GM12874 (cell line): Measurements from ENCODE around the gene GGT7.

Experiments used
- TF ChIP-seq, protein P1 (sequence below): IDR thresholded peaks from 2 replicates; pipeline ENCODE4 v1.5.1; 2011; ENCODE audit warnings: low read depth, mild to moderate bottlenecking, control low read depth, low read length, moderate library complexity; ENCODE audit not compliant: insufficient read depth

GGT7 gene

DNA sequence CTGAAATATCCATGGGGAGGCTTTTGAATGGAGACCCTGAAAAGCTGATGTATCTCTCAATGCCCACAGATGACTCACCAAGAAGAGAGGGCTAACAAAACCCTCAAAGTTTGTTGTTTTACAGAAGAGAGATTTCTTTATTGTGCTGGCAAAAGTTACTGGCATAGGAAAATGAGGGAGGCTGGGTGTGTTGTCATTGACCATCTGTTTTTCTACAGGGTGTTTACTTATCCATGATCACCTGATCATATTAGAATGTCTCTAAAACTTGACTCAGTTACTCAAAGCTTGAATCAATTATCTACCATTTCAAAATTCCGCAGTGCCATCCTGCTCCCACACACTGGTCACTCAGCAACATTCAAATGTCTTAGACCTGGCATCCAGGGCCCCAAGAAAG lies 57.0 kb downstream of the GGT7 start:
- TF ChIP-seq, protein P1, sequence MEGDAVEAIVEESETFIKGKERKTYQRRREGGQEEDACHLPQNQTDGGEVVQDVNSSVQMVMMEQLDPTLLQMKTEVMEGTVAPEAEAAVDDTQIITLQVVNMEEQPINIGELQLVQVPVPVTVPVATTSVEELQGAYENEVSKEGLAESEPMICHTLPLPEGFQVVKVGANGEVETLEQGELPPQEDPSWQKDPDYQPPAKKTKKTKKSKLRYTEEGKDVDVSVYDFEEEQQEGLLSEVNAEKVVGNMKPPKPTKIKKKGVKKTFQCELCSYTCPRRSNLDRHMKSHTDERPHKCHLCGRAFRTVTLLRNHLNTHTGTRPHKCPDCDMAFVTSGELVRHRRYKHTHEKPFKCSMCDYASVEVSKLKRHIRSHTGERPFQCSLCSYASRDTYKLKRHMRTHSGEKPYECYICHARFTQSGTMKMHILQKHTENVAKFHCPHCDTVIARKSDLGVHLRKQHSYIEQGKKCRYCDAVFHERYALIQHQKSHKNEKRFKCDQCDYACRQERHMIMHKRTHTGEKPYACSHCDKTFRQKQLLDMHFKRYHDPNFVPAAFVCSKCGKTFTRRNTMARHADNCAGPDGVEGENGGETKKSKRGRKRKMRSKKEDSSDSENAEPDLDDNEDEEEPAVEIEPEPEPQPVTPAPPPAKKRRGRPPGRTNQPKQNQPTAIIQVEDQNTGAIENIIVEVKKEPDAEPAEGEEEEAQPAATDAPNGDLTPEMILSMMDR = no peak

- TF ChIP-seq, protein P1 = no peak
These were observed 64.1 kb downstream of the GGT7 start for GRCh38 chr20:34808583-34808982.

GRCh38 chr20:34806255-34806654 lies 66.4 kb downstream of the GGT7 start:
- TF ChIP-seq, protein P1 = no peak

DNA sequence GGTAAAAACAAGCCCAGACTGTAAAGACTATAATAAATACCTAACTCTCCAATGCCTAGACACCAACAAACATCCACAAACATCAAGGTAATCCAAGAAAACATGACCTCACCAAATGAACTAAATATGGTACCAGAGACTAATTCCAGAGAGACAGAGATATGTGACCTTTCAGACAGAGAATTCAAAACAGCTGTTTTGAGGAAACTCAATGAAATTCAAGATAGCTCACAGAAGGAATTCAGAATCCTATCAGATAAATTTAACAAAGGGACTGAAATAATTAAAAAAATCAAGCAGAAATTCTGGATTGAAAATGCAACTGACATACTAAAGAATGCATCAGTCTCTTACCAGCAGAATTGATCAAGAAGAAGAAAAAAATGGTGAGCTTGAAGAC lies 73.8 kb downstream of the GGT7 start:
- TF ChIP-seq, protein P1 = no peak

DNA sequence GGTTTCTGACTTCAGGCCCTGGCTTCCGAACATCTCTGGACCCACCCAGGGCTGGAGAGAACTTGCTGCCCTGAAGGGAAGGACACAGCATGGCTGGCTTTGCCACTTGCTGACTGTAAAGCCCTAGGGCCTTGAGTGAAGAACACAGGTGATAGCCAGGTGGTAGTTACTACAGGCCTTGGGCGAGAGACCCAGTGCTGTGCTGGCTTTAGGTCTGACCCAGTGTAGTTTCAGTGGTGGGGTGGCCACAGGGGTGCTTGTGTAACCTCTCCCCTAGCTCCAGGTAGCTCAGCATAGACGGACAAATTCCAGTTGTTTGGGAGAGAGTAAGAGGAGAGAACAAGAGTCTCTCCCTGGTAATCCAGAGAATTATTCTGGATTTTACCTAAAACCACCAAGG lies 74.3 kb downstream of the GGT7 start:
- TF ChIP-seq, protein P1 = no peak

DNA sequence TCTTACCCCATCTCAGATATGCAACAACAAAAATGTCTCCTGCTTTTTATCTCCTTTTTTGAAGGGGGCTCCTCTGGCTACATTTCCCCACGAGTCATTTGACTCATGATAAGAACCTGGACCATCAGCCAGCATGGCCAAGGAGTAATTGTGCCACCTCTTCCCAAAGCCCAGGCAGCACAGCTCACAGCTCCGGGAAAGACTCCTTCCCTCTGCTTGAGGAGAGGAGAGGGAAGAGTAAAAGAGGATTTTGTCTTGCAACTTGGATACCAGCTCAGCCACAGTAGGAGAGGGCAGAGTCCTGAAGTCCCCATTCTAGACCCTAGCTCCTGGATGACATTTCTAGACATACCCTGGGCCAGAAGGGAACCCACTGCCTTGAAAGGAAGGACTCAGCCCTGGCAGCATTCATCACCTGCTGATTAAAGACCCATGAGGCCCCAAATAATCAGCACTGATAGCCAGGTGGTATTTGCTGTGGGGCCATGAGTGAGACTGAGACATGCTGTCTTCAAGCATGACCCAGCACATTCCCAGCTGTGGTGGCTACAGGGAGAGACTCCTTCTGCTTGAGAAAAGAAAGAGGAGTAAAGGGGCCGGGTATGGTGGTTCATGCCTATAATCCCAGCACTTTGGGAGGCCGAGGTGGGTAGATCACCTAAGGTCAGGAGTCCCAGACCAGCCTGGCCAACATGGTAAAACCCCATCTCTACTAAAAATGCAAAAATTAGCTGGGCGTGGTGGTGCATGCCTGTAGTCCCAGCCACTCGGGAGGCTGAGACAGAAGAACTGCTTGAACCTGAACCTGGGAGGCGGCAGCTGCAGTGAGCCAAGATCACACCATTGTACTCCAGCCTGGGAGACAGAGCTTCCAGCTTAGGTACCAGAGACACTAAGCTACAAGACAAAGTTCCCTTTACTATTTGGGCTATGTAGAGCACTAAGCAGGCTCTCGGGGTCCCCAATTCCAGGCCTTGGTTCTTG lies 75.4 kb downstream of the GGT7 start:
- TF ChIP-seq, protein P1 = no peak
